PC-3 (cell line): ENCODE data around the gene TEX29.

Experiments used
- CTCF ChIP-seq: fragments of 300-600 bp; sonication (generic); conservative IDR thresholded peaks from 2 replicates; pipeline ENCODE4 v1.5.1; 2017; ENCODE audit warnings: antibody characterized with exemption, low read depth, mild to moderate bottlenecking, low read length
- EZH2 ChIP-seq: fragments of 300-600 bp; sonication (generic); IDR thresholded peaks from one replicate; pipeline ENCODE4 v1.6.1; 2017; ENCODE audit warnings: antibody characterized with exemption, mild to moderate bottlenecking, low read length; ENCODE audit not compliant: unreplicated experiment
- EZH2phosphoT487 ChIP-seq: fragments of 300-600 bp; sonication (generic); IDR thresholded peaks from 2 replicates; pipeline ENCODE4 v1.6.1; 2018; ENCODE audit warnings: mild to moderate bottlenecking, antibody characterized with exemption, low read length, borderline replicate concordance

- TF ChIP-seq CTCF (no peak), EZH2 (no peak), EZH2phosphoT487 (no peak)
Measured at GRCh38 chr13:111371720-111372119, 51.3 kb downstream of the TEX29 start.
